ACC112 (cell line): ENCODE measurements around the gene INVS.

ENCODE experiments used
- H2AFZ ChIP-seq: fragments of 200-600 bp; sonication (generic); one replicate; pipeline ENCODE4 v1.6.0; 2017; ENCODE audit warnings: antibody characterized with exemption, low read length; ENCODE audit not compliant: unreplicated experiment
- H3K27ac ChIP-seq: fragments of 200-600 bp; sonication (generic); 2 replicates; pipeline ENCODE4 v1.5.1; 2014; ENCODE audit warnings: low read depth, mild to moderate bottlenecking, antibody characterized with exemption, low read length, moderate library complexity
- H3K27me3 ChIP-seq: fragments of 200-600 bp; sonication (generic); 2 replicates; pipeline ENCODE4 v1.6.1; 2014; ENCODE audit warnings: mild to moderate bottlenecking, antibody characterized with exemption, low read length, moderate library complexity, mixed read lengths; ENCODE audit not compliant: insufficient read depth
- H3K36me3 ChIP-seq: fragments of 200-600 bp; sonication (generic); 2 replicates; pipeline ENCODE4 v1.6.1; 2016; ENCODE audit warnings: mild to moderate bottlenecking, antibody characterized with exemption, low read length, moderate library complexity, mixed read lengths; ENCODE audit not compliant: insufficient read depth
- H3K4me1 ChIP-seq: fragments of 200-600 bp; sonication (generic); one replicate; pipeline ENCODE4 v1.6.1; 2016; ENCODE audit warnings: low read length, mixed read lengths; ENCODE audit not compliant: insufficient read depth, unreplicated experiment, control insufficient read depth
- H3K4me3 ChIP-seq: fragments of 200-600 bp; sonication (generic); 2 replicates; pipeline ENCODE4 v1.5.1; 2014; ENCODE audit warnings: mild to moderate bottlenecking, low read depth, low read length
- H3K79me2 ChIP-seq: fragments of 200-600 bp; sonication (generic); one replicate; pipeline ENCODE4 v1.6.0; 2016; ENCODE audit warnings: low read length; ENCODE audit not compliant: control insufficient read depth, unreplicated experiment, insufficient read depth

INVS gene

DNA sequence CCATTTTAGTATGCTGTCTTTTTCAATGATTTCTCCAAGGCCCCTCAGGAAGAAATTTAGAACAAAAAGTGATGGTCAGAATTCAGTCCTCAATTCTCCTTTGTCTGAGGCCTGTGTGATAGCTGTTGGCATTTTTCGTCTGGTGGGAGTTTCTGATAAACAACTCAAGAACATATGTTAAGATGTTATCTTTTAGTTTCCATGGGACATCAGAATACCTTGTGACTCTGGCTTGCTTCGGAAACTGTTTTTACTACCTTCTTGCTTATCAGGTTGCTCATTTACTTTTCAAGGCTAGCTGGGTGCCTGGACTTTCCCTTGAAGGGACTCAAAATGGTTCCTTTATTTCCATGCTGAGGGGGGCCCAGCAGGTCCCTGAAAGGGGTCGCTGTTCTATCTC is 97.2 kb downstream of the INVS start:
- Histone ChIP-seq H3K27ac (no peak overlapping the region), H3K4me3 (no peak overlapping the region), H3K27me3 (no peaks in the 10 kb centered on the region), H3K4me1 (no peaks in the 10 kb centered on the region), H3K79me2 (no peaks in the 10 kb centered on the region), H3K36me3 (peaks cover 6% of the 10 kb centered on the region), H2AFZ (no peak overlapping the region)

DNA sequence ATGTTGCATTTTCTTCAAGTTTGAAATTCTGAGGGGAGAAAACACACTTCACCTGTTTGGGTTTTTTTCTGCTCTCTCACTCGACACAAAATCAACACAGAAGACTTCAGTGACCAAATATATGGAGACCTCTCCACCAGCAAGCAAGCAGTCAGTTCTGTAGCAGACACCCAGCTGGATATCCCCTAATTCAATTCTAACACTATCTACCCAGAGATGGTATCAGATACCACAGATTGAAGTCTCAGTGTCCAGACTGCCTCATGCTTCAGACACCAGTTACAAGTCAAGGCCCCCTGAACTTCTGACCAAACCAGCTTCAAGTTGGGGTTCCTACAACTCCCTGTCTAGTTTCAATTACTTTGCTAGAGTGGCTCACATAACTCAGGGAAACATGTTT is 97.8 kb downstream of the INVS start:
- H3K36me3 ChIP-seq: peaks cover 3% of the 10 kb centered on the region
- no peak overlapping the region for H3K4me3 ChIP-seq
- H3K27me3 ChIP-seq: no peaks in the 10 kb centered on the region
- H3K27ac ChIP-seq: no peak overlapping the region
- no peaks in the 10 kb centered on the region for H3K4me1 ChIP-seq
- H2AFZ ChIP-seq: no peak overlapping the region
- H3K79me2 ChIP-seq: no peaks in the 10 kb centered on the region

DNA sequence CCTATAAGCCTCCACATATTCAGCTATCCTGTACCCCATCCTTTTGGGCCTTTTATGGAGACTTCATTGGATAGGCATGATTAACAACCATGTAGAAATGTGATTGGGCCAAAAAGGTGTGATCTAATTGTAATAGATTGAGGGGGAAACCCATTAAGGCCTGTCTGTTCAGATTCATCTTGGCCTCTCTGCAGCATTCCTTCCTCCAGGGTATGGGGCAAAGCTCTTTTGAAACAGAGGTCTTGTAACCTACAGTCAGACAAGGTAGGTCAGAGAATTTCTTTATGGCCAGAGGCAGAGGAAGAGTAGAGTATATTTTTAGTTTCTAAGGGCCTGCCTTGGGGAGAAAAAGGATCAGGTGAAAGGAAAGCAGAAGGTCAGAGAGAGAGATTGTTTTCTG is 98.5 kb downstream of the INVS start:
- no peaks in the 10 kb centered on the region for H3K4me1 ChIP-seq
- no peak overlapping the region for H2AFZ ChIP-seq
- no peaks in the 10 kb centered on the region for H3K27me3 ChIP-seq

DNA sequence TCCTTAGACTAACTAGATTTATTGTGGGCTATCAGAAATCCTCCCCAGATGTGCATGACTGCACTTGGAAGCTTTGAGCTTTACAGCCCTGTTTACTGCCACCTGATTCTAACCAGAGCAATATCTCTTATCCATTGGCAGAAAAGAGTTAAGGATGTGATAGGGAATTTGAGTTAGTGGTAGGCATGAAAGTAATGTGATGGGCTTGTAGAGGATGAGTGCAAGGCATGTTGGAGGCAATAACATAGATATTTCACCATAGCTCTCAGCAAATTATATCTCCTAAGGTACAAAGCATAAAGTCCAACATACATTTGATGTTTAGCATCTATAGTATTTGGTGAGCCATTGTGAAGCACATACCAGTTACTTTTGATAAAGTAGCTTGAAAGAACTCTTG is 103.8 kb downstream of the INVS start:
- Histone ChIP-seq H3K4me3 (no peak overlapping the region), H3K79me2 (no peaks in the 10 kb centered on the region), H3K36me3 (peaks cover 3% of the 10 kb centered on the region; the same call in 1 of the 2 replicates), H3K27ac (no peak overlapping the region), H2AFZ (no peak overlapping the region), H3K27me3 (no peaks in the 10 kb centered on the region), H3K4me1 (peaks cover 20% of the 10 kb centered on the region)

More for the DNA sequence above, 98.5 kb downstream of the INVS start:
- H3K79me2 ChIP-seq: no peaks in the 10 kb centered on the region
- H3K27ac ChIP-seq: no peak overlapping the region
- peaks cover 3% of the 10 kb centered on the region; the same call in 1 of the 2 replicates for H3K36me3 ChIP-seq
- H3K4me3 ChIP-seq: no peak overlapping the region

DNA sequence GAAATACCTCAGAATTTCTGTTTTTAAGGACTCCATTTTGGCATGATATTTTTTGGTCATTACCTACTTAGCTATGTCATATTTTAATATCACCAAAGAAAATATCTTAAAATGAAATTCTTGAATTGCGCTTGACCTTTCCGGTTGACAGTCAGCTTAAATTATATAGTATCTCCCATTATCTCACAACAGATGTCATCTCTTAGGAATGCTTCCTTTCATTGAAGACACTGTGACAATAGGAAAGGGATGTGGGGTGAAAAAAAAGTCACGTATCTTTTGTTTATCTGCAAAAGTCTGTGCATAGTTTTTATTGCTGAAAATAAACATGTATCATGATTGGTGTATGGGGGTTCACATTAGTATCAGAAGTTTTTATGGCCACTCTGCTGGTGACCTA is 105.8 kb downstream of the INVS start:
- no peaks in the 10 kb centered on the region for H3K79me2 ChIP-seq
- no peak overlapping the region for H2AFZ ChIP-seq
- peaks cover 3% of the 10 kb centered on the region; the same call in 1 of the 2 replicates for H3K36me3 ChIP-seq
- H3K27ac ChIP-seq: no peak overlapping the region
- H3K4me1 ChIP-seq: peaks cover 20% of the 10 kb centered on the region
- H3K27me3 ChIP-seq: no peaks in the 10 kb centered on the region
- no peak overlapping the region for H3K4me3 ChIP-seq

DNA sequence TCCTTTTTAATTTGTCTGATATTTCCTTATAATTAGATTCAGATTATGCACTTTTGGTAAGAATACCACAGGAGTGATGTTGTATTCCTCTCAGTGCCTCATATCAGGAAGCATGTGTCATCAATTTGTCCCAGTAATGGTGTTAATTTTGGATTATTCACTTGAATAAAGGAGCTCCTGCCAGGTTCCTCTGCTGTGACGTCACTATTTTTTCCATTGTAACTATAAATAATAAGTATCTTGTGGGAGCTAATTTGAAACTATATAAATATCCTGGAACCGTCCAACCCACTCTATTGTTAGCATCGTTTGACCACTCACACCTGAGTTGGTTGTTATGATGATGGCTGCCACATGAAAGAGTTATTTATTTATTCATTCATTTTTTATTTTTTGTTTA is 107.9 kb downstream of the INVS start:
- Histone ChIP-seq H3K27ac (no peak overlapping the region), H3K27me3 (no peaks in the 10 kb centered on the region), H3K4me3 (no peak overlapping the region), H2AFZ (no peak overlapping the region), H3K79me2 (no peaks in the 10 kb centered on the region), H3K36me3 (no peaks in the 10 kb centered on the region), H3K4me1 (peaks cover 20% of the 10 kb centered on the region)

DNA sequence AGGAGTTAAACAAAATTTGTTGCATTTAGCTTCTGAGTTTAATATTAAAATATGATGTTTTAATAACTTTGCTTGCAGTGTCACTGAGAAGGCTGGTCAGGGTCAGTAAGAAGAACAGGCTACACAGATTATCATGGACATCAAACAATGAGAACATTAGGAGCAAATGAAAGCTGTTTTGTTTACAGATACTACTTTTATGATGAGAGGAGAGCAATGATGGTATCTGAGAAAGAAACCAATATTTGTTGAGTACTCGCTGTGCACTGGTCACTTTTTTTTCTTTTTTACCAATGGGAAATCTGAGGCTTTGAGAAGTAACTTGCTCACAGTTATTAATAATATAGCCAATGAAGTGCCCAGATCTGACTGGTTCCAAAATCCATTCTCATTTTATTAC is 109.6 kb downstream of the INVS start:
- H3K79me2 ChIP-seq: no peaks in the 10 kb centered on the region
- peaks cover 20% of the 10 kb centered on the region for H3K4me1 ChIP-seq
- H2AFZ ChIP-seq: no peak overlapping the region
- no peaks in the 10 kb centered on the region for H3K27me3 ChIP-seq
- H3K36me3 ChIP-seq: no peaks in the 10 kb centered on the region
- H3K4me3 ChIP-seq: no peak overlapping the region
- H3K27ac ChIP-seq: no peak overlapping the region

DNA sequence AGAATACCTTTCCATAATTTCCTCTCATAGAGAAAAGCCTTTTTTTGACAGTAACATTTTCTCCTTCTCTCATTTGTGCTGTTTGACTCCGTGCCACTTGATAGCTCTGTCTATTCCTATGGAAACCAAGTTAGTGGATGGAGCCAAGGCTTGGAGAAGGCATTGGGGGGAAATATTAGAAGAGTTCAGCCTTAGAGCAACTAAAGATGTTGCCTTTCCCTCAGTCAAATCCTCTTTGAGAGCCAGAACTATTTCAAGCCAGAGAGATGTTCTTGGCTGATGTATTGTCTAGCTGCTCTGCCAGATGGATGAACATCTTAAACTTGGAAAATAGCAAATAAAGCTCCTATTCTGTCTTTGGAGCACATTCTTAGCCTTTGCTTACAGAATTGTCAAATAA is 112.4 kb downstream of the INVS start:
- Histone ChIP-seq H2AFZ (no peak overlapping the region), H3K4me1 (peaks cover 4% of the 10 kb centered on the region), H3K27me3 (no peaks in the 10 kb centered on the region), H3K36me3 (no peaks in the 10 kb centered on the region), H3K4me3 (no peak overlapping the region), H3K79me2 (no peaks in the 10 kb centered on the region), H3K27ac (no peak overlapping the region)

DNA sequence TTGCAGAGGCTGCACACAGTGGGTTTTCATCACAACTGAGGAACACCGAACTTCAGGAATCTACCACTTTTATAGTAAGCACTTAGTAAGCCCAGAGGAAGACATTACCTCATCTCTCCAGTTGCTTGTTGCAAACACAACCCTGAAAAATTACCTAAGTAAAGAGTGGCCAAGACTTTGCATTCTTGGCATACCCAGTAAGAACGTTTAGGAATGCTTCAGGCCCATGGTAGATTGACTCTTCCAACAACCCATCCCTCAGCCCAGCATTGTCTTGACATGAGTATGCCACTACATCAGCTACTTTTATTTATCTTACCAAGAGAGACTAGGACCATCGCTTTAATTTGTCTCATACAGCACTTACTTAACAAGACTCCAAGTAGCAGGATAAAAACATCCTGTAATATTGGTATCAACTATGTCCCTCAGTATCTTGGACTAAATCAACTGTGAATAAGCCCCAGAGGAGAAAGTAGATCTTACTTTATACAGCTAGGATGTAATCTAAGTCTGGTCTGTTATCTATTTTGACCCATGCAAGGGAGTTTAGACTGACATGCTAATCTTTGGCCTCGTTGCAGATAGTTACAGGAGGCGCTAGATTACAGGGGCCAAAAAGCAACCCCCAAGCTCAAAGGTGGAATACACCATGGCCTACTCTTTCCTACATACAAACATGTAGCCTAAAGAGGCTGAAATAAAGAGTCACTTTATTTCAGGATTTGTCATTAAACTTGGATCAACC is 114.9 kb downstream of the INVS start:
- no peak overlapping the region for H2AFZ ChIP-seq
- H3K79me2 ChIP-seq: no peaks in the 10 kb centered on the region
- no peaks in the 10 kb centered on the region for H3K27me3 ChIP-seq
- H3K4me1 ChIP-seq: no peaks in the 10 kb centered on the region
- H3K36me3 ChIP-seq: no peaks in the 10 kb centered on the region
- H3K4me3 ChIP-seq: no peak overlapping the region
- H3K27ac ChIP-seq: no peak overlapping the region

DNA sequence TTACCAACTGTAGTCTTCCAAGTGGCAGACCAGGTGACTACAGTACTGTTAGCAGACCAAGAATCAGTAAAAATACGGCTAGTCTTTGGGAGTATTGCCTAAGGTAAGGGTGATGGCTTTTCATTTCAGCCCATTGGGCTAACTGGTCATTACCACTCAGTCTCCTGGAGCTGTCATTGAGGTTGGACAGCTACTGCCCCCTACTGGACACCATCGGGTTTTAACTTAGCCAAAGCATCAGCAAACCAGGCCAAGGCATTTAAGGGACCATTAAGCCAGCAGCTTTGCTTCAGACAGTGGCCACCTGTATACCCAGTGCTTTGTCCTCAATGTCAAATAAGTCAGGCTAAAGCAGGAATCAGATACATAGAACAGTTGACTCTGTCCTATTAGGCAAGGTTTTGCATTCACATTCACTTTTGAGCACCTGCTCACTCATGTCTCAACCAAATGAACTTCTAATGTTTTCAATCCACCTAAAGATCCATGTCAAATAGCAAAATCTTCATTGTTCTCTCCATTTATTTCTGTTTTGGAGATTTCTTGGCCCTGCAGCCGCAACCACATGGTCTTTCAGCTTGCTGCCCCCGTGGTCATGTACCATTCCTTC is 117.2 kb downstream of the INVS start:
- no peak overlapping the region for H3K4me3 ChIP-seq
- H3K36me3 ChIP-seq: no peaks in the 10 kb centered on the region
- H3K27ac ChIP-seq: no peak overlapping the region
- no peaks in the 10 kb centered on the region for H3K79me2 ChIP-seq
- H3K4me1 ChIP-seq: no peaks in the 10 kb centered on the region
- no peaks in the 10 kb centered on the region for H3K27me3 ChIP-seq
- no peak overlapping the region for H2AFZ ChIP-seq

DNA sequence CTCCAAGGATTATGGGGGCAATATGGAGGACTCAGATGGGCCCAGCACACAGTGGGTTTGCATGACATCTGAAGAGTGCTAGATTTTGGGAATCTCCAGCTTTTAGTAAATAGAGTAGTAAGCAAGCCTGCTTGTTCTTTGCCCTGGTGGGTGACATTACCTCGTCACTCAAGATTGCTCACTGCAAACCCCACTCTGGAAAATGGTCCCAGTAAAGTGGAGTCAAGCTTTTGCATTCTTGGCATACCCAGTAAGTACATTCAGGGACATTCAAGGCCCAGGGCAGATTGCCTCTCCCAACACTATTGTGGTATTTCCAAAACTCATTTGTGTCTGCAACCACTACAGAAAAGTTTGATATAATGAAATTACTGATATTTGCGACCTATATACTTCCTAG is 118.5 kb downstream of the INVS start:
- Histone ChIP-seq H3K36me3 (no peaks in the 10 kb centered on the region), H3K4me3 (no peak overlapping the region), H3K4me1 (peaks cover 2% of the 10 kb centered on the region), H3K27me3 (no peaks in the 10 kb centered on the region), H3K27ac (no peak overlapping the region), H2AFZ (no peak overlapping the region), H3K79me2 (no peaks in the 10 kb centered on the region)
